ENCODE measurements around the gene IL18RAP.

The IL18RAP gene

DNA sequence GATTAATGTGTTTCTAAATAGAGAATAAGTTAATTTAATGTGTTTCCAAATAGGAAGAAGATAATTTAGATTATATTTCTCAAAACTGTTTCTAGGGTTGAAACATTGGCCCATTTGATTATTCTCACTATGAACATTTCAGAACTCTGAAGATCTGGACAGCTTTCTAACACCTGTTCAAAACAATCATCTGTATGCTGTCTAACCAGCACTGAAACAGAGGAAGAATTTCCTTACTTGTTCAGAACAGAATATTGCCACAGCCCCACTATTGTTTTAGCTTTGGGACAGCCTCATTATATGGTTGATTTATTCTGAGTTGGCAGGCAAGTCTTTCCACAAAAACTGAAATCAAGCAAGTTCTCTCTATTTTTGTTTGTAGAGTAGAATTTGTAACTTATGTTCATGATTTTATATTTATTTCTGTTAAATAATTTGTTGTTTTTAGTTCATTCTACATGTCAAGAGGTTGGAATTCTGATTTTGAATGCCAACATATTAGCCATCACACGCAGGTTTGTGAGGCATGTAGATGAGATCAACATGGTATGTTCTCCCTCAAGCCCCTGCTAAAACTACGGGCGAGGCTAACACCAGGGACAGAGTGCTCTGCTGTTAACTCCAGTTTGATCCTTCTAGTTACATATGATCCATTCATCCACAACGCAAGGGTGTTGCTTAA lies 11.2 kb downstream of the IL18RAP start:
- DNase-seq (ENCODE audit: insufficient read length, low spot score) (no peak), FAIRE-seq (no peak)
- TF ChIP-seq, protein P1, sequence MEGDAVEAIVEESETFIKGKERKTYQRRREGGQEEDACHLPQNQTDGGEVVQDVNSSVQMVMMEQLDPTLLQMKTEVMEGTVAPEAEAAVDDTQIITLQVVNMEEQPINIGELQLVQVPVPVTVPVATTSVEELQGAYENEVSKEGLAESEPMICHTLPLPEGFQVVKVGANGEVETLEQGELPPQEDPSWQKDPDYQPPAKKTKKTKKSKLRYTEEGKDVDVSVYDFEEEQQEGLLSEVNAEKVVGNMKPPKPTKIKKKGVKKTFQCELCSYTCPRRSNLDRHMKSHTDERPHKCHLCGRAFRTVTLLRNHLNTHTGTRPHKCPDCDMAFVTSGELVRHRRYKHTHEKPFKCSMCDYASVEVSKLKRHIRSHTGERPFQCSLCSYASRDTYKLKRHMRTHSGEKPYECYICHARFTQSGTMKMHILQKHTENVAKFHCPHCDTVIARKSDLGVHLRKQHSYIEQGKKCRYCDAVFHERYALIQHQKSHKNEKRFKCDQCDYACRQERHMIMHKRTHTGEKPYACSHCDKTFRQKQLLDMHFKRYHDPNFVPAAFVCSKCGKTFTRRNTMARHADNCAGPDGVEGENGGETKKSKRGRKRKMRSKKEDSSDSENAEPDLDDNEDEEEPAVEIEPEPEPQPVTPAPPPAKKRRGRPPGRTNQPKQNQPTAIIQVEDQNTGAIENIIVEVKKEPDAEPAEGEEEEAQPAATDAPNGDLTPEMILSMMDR (IDR thresholded peaks at IDR 0.05; ENCODE audit: insufficient read depth, missing control alignments) = no peak

DNA sequence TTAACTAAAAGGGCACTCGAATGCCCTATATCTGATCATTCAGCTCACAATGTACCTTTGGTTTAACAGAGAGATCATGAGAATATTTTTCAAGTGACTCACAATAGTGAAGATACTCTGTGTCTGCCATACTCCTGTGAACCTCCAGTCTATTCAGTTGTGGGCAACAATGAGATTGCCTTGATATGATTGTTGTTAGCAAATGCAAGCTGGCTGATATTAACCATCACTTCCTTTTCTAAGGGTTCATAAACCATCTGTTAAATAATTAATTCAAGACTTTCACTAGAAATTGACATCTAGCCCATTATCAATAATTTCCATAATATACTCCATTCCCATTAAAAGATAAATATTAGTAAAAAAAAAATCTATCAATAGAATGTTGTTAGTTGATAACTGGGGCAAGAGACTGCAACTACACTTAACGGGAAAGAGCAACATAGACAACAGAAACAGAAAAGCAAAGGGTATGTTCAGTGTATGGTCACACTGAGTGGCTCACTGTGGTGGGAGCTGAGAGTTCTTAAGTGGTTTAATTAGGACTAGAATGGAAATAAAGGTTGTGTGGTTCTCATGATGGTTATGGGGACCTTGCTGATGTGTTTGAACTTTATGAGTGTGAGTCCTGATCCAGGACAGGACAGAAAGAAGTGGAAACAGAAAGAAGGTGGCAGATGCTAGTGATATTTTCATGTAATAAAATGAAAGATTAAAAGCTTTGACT lies 11.9 kb downstream of the IL18RAP start:
- TF ChIP-seq, protein P1 (IDR thresholded peaks at IDR 0.05; ENCODE audit: insufficient read depth, missing control alignments) = no peak
- DNase-seq (ENCODE audit: insufficient read length, low spot score) (no peak), FAIRE-seq (no peak)

DNA sequence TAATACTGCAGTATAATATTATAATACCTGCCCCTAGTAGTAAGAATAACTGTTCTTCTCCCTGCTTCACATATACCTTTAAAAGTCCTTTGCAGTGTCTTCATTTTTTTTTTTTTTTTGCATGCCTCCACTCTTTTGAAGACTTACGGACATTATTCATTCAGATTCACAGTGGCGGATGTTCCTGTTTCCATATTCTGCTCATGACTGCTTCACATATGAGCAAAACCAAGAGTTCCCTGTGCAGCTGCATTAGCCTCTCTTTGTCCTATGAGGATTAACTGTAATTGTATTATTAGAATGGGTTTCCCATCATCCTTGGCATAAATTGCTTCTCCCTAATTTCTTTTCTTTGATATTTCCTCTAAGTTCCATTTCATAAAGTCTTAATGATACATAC lies 12.8 kb downstream of the IL18RAP start:
- TF ChIP-seq, protein P1 (IDR thresholded peaks at IDR 0.05; ENCODE audit: insufficient read depth, missing control alignments) = no peak
- FAIRE-seq = no peak
- DNase-seq (ENCODE audit: insufficient read length, low spot score) = no peak

DNA sequence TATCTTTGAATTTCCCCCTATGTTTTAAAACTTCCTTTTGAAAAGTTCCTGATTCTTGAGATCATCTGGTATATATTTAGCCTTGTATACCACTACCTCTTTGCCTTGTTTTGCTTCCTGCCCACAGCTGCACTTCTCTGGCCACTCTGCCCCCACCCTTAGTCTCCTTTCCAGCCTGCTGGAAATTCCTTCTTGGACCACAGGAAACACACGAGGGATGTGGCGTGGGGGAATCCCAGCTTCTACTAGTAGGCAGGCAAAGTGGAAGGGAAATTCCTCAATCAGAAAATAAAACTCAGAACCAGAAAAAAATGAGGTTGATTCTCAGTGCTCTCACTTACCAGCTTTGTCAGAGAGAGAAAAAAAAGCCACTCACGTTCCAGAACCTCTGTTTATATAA lies 13.4 kb downstream of the IL18RAP start:
- TF ChIP-seq, protein P1 (IDR thresholded peaks at IDR 0.05; ENCODE audit: insufficient read depth, missing control alignments) = no peak
- no peak for FAIRE-seq
- DNase-seq (ENCODE audit: insufficient read length, low spot score) = no peak

DNA sequence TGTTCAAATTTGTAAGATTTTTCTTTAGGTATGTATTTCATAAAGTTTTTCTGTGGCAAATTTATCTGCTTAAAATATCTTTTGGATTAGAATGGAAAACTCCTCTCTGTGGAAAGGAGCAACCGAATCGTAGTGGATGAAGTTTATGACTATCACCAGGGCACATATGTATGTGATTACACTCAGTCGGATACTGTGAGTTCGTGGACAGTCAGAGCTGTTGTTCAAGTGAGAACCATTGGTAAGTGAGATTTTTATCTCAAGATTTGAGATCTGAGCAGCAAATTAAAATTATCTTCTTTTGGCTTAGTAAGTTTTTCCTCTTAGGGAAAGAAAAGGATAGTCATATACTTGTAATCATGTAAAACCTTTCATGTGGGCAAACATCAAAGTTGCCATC lies 14.2 kb downstream of the IL18RAP start:
- TF ChIP-seq, protein P1 (IDR thresholded peaks at IDR 0.05; ENCODE audit: insufficient read depth, missing control alignments) = no peak
- FAIRE-seq (no peak), DNase-seq (ENCODE audit: insufficient read length, low spot score) (no peak)

DNA sequence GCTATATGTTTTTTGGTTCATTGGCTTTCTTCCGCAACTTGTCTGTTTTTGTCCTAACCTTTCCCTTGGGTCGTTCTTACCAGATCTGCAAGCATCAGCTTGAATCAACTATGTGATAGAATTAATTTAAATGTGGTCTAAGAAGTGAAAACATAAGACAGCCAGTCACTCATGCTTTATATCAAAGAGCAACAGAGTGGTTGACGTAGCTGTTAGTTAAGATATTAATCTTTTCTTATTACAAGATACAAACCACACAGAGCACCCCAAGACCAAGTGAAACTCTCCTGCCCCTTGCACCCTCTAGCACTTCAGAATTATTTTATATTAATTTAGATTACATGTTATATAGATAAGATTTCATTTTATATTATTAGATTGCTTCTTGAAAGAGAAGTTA lies 15.2 kb downstream of the IL18RAP start:
- no peak for DNase-seq (ENCODE audit: insufficient read length, low spot score)
- FAIRE-seq = no peak
- TF ChIP-seq, protein P1 (IDR thresholded peaks at IDR 0.05; ENCODE audit: insufficient read depth, missing control alignments) = no peak

DNA sequence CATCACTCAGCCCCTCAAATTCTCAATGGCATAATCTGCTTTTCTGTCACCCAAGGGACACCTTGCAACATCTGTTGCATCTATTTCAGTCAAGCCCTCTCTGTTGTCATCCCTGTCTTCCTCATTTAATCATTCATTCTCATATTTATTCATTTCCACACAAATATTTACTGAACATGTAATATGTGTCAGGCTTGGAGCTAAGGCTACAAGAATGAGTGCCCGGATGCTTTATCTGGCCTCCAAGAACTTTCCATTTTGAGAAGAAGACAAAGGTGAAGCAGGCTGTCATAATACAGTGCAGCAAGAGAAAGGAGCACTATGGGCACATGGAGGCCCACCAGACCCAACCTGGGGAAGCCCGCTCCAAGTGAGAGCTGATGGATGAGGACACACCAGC lies 15.6 kb downstream of the IL18RAP start:
- DNase-seq (ENCODE audit: insufficient read length, low spot score) = no peak
- TF ChIP-seq, protein P1 (IDR thresholded peaks at IDR 0.05; ENCODE audit: insufficient read depth, missing control alignments) = no peak
- no peak for FAIRE-seq

All from D721Med (cell line).